H9 (cell line): ENCODE data around the gene POLH. TPM values are rescaled to one million over a fixed set of nuclear protein-coding genes. Genes with fewer than 3 reads are reported as not detected.
"Not testable (repeated sequence)": the region's sequence is repeated elsewhere in the genome, so short reads cannot be mapped to it uniquely, and the experiment has no call there.

Experiments
- DNase-seq: peaks from one replicate; pipeline ENCODE4 v3.0.0-alpha.2; 2017
- H2AFZ ChIP-seq: one replicate; pipeline ENCODE4 v1.6.1; 2013; ENCODE audit warnings: mild to moderate bottlenecking, low read length, control low read depth, moderate library complexity
- H2AK5ac ChIP-seq: 2 replicates; pipeline ENCODE4 v1.6.1; 2013; ENCODE audit warnings: low read length, control low read depth, mixed read lengths; ENCODE audit not compliant: insufficient read length
- H2BK120ac ChIP-seq: one replicate; pipeline ENCODE4 v1.6.1; 2013; ENCODE audit warnings: low read depth, mild to moderate bottlenecking, low read length, control low read depth, inconsistent platforms; ENCODE audit not compliant: poor library complexity, severe bottlenecking
- H2BK12ac ChIP-seq: 2 replicates; pipeline ENCODE4 v1.6.1; 2013; ENCODE audit warnings: low read length, control low read depth, mixed read lengths, low read depth; ENCODE audit not compliant: insufficient read length
- H2BK15ac ChIP-seq: 2 replicates; pipeline ENCODE4 v1.6.1; 2013; ENCODE audit warnings: low read depth, low read length, control low read depth
- H2BK20ac ChIP-seq: one replicate; pipeline ENCODE4 v1.6.1; 2013; ENCODE audit warnings: low read depth, mild to moderate bottlenecking, low read length, control low read depth, inconsistent platforms; ENCODE audit not compliant: poor library complexity, severe bottlenecking
- H2BK5ac ChIP-seq: 2 replicates; pipeline ENCODE4 v1.6.1; 2013; ENCODE audit warnings: low read length, control low read depth, mixed read lengths; ENCODE audit not compliant: insufficient read length
- H3K14ac ChIP-seq: 2 replicates; pipeline ENCODE4 v1.6.1; 2013; ENCODE audit warnings: low read length, control low read depth; ENCODE audit not compliant: insufficient read depth
- H3K18ac ChIP-seq: 2 replicates; pipeline ENCODE4 v1.6.1; 2013; ENCODE audit warnings: low read depth, mild to moderate bottlenecking, mixed read lengths, low read length, control low read depth; ENCODE audit not compliant: insufficient read length
- H3K23ac ChIP-seq: 2 replicates; pipeline ENCODE4 v1.6.1; 2013; ENCODE audit warnings: low read length, control low read depth, mixed read lengths, low read depth; ENCODE audit not compliant: insufficient read length
- H3K23me2 ChIP-seq: 2 replicates; pipeline ENCODE4 v1.6.1; 2013; ENCODE audit warnings: low read depth, mild to moderate bottlenecking, mixed read lengths, low read length, control low read depth; ENCODE audit not compliant: insufficient read length, poor library complexity, severe bottlenecking
- H3K27ac ChIP-seq: 2 replicates; pipeline ENCODE4 v1.5.1; 2013; ENCODE audit warnings: low read length, control low read depth, mixed read lengths, low read depth; ENCODE audit not compliant: insufficient read length
- H3K27me3 ChIP-seq: 2 replicates; pipeline ENCODE4 v1.6.1; 2013; ENCODE audit warnings: low read length, control low read depth, inconsistent platforms; ENCODE audit not compliant: insufficient read depth
- H3K4ac ChIP-seq: 2 replicates; pipeline ENCODE4 v1.6.1; 2013; ENCODE audit warnings: low read depth, mild to moderate bottlenecking, control low read depth, inconsistent platforms, low read length, moderate library complexity
- H3K4me1 ChIP-seq: 2 replicates; pipeline ENCODE4 v1.6.1; 2013; ENCODE audit warnings: low read length, control low read depth, inconsistent platforms; ENCODE audit not compliant: insufficient read depth
- H3K4me2 ChIP-seq: 2 replicates; pipeline ENCODE4 v1.6.1; 2013; ENCODE audit warnings: low read length, control low read depth, mixed read lengths; ENCODE audit not compliant: insufficient read length, insufficient read depth
- H3K56ac ChIP-seq: 2 replicates; pipeline ENCODE4 v1.6.1; 2013; ENCODE audit warnings: low read depth, mild to moderate bottlenecking, mixed read lengths, low read length, control low read depth; ENCODE audit not compliant: insufficient read length
- H3K79me1 ChIP-seq: 2 replicates; pipeline ENCODE4 v1.6.1; 2013; ENCODE audit warnings: low read depth, mild to moderate bottlenecking, moderate library complexity, low read length, control low read depth, inconsistent platforms; ENCODE audit not compliant: insufficient read depth, poor library complexity, severe bottlenecking
- H3K79me2 ChIP-seq: 2 replicates; pipeline ENCODE4 v1.6.1; 2013; ENCODE audit warnings: low read length, control low read depth, inconsistent platforms; ENCODE audit not compliant: insufficient read depth
- H3K9ac ChIP-seq: 2 replicates; pipeline ENCODE4 v1.6.1; 2013; ENCODE audit warnings: low read length, control low read depth, mixed read lengths; ENCODE audit not compliant: insufficient read length; ENCODE audit errors: extremely low read depth
- H3K9me3 ChIP-seq: one replicate; pipeline ENCODE4 v1.6.1; 2013; ENCODE audit warnings: low read depth, low read length, inconsistent platforms; ENCODE audit not compliant: control insufficient read depth
- H3T11ph ChIP-seq: one replicate; pipeline ENCODE4 v1.6.1; 2013; ENCODE audit warnings: mild to moderate bottlenecking, low read length, control low read depth, inconsistent platforms
- H4K20me1 ChIP-seq: one replicate; pipeline ENCODE4 v1.6.1; 2013; ENCODE audit not compliant: control insufficient read depth, insufficient read length, insufficient read depth
- H4K5ac ChIP-seq: 2 replicates; pipeline ENCODE4 v1.6.1; 2013; ENCODE audit warnings: low read depth, mild to moderate bottlenecking, mixed read lengths, low read length, control low read depth; ENCODE audit not compliant: insufficient read length
- H4K8ac ChIP-seq: replicated peaks from 2 replicates; pipeline ENCODE4 v1.6.1; 2013; ENCODE audit warnings: low read length, control low read depth, mixed read lengths, low read depth; ENCODE audit not compliant: insufficient read length
- H4K91ac ChIP-seq: 2 replicates; pipeline ENCODE4 v1.6.1; 2013; ENCODE audit warnings: low read depth, mild to moderate bottlenecking, moderate library complexity, mixed read lengths, low read length, control low read depth; ENCODE audit not compliant: insufficient read length
- H3K27ac Mint-ChIP-seq, 3 experiments: 2 replicates in 2 of 3; 3 replicates in 1 of 3; pipeline ENCODE4 v1.8.0; 2020 to 2021; ENCODE audit warnings: mixed read lengths in 3 of 3, mild to moderate bottlenecking in 1 of 3, moderate library complexity in 1 of 3
- H3K27me3 Mint-ChIP-seq: 2 replicates; pipeline ENCODE4 v1.8.0; 2021; ENCODE audit warnings: low read depth, mild to moderate bottlenecking, moderate library complexity, mixed read lengths
- H3K36me3 Mint-ChIP-seq, 3 experiments: 2 replicates in 2 of 3; 3 replicates in 1 of 3; pipeline ENCODE4 v1.8.0; 2020 to 2021; ENCODE audit warnings: low read depth in 3 of 3, mixed read lengths in 3 of 3; ENCODE audit not compliant: insufficient read depth in 1 of 3
- H3K4me1 Mint-ChIP-seq, 2 experiments: 2 replicates each; pipeline ENCODE4 v1.8.0; 2020; ENCODE audit warnings: mixed read lengths in 2 of 2
- H3K4me3 Mint-ChIP-seq, 2 experiments: 2 replicates in 1 of 2; 3 replicates in 1 of 2; pipeline ENCODE4 v1.8.0; 2020 to 2021; ENCODE audit warnings: mild to moderate bottlenecking in 2 of 2, mixed read lengths in 2 of 2, moderate library complexity in 1 of 2
- H3K9me3 Mint-ChIP-seq, 2 experiments: 2 replicates in 1 of 2; 3 replicates in 1 of 2; pipeline ENCODE4 v1.8.0; 2020; ENCODE audit warnings: mild to moderate bottlenecking in 2 of 2, mixed read lengths in 2 of 2, moderate library complexity in 1 of 2
- WGBS: extraction: QIAGEN DNeasy Blood & Tissue Kit; methylation state at CpG from one replicate; pipeline ENCODE4 v1.1.7; 2013; ENCODE audit warnings: missing lambda C conversion rate, low lambda C conversion rate, mixed read lengths; ENCODE audit not compliant: insufficient read length; ENCODE audit errors: extremely low coverage; 5-methylcytosine and 5-hydroxymethylcytosine counted together
- total RNA-seq: library from RNA; stranded (reverse); gene quantifications from 2 replicates; pipeline ENCODE4 v1.2.1, GENCODE V29; 2021

POLH gene
- total RNA-seq, 1 experiment from 2014 or later: 12.6 TPM

DNA sequence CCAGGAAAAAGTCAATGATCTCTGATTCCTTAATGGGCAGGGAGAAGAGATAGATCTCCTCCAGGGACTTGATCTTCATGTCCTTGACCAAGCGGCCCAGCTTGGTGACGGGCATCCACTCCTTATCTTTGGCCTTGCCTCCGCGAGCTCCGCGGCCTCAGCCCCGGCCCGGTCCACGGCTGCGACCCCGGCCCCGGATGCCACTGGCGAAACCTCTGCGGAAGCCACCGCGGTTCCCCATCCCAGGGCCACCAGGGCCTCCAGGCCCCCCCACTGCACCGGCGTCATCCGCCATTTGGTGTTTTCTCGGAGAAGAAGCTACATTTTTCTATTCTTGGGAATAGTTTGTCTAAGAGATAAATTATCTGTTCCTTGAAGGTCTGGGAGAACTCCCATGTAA, 36.6 kb upstream of the POLH start:
- H3K4ac ChIP-seq, H3K14ac ChIP-seq, H2BK15ac ChIP-seq, H3K23ac ChIP-seq, H3K4me1 ChIP-seq, H2BK120ac ChIP-seq, H3K9me3 ChIP-seq, DNase-seq, H2BK12ac ChIP-seq, H3K79me2 ChIP-seq, H3K27me3 ChIP-seq, H3K4me2 ChIP-seq, H4K5ac ChIP-seq, H3K56ac ChIP-seq, H3K4me3 Mint-ChIP-seq, H3K79me1 ChIP-seq, H3K27ac ChIP-seq, H4K8ac ChIP-seq, H2AFZ ChIP-seq, H2BK5ac ChIP-seq, H3K9me3 Mint-ChIP-seq, H2AK5ac ChIP-seq, H3T11ph ChIP-seq, H2BK20ac ChIP-seq, H3K27me3 Mint-ChIP-seq, H4K20me1 ChIP-seq, H3K18ac ChIP-seq, H3K27ac Mint-ChIP-seq, H3K9ac ChIP-seq, H3K23me2 ChIP-seq, H3K4me1 Mint-ChIP-seq, H4K91ac ChIP-seq: not testable (repeated sequence)
- WGBS: no CpG with 5 or more reads among the region's 20 CpGs
- H3K36me3 Mint-ChIP-seq: peaks cover 28 to 76% (median 51%) of the 10 kb centered on the region in 3 experiments; a peak in 6 of 7 replicates
